GM19452 (cell line): ENCODE measurements around the gene SIRPG.
"Not testable (repeated sequence)": the region's sequence is repeated elsewhere in the genome, so short reads cannot be mapped to it uniquely, and the experiment has no call there.

Source experiments
- ATAC-seq: cut with Tn5 transposase; IDR thresholded peaks from one replicate; pipeline ENCODE4 v1.9.1; 2021; ENCODE audit not compliant: unreplicated experiment

SIRPG gene

DNA sequence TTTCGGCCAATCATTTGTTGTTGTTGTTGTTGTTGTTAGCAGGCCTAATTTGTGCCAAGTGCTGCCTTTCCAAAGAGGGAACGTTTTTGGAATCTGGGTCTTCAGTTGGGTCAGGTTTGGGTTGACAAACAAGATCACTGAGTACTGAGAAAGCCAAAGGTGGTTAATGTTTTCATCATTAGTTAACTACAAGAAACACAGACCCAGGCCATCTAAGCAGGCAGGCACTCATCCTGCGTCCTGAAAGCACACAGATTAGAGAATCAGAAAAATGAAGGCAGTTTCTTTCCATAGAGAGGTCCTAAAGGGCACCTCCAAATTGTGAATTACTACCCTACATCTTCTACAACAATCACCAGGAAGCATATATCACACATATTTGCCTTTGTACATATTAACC, 15.1 kb upstream of the SIRPG start:
- ATAC-seq: no peak

DNA sequence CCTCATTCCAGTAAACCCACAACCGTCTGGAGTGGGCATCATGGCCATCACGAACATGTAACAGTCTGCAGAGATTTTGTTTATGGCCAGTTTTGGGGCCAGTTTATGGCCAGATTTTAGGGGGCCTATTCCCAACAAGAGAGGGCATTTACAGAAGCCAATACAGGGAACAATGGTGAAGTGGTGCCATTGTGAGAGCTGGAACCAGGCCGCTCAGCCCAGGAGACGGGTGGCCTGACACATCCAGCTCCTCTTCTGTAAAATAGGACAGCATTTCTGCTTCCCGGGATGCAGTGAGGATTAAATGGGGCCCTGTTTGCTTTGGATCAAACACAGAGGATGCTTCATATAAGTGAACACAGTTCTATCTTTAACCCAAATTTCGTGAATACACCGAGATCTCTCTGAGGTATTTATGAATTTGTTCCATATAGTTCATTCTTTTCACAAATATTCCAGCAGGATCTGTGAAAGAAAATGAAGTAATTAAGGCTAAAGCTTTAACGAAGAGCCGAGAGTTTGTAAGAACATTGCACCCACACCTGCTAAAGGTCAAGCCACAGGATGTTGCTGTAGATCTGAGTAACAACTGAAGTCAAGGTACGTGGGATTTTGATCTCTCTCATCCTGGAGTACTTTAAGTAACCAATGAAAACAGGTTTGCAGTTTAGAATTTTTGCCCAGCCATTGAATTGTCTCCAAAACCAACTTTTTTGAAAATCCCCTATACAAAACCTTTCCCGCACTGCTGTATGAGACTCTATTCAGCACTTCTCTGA, 14.5 kb upstream of the SIRPG start:
- no peak for ATAC-seq

DNA sequence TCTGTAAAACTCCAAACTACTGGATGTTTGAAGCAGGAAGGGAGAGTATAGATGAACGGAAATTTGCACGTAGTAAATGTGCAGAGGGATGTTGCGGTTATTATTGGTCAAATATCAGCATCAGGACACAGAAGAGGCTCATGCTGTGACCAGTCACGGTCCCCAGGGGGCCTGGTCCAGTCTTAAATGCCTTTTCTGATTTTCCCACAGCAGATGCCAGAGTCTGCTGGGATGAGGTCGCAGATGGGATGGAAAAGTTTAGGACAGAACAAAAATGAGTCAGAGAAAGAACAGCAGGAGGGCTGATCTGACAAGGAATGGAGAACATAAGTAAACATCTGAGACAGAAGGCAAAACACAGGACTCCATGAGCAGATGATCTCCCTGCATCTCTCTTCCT, 11.7 kb upstream of the SIRPG start:
- no peak for ATAC-seq

DNA sequence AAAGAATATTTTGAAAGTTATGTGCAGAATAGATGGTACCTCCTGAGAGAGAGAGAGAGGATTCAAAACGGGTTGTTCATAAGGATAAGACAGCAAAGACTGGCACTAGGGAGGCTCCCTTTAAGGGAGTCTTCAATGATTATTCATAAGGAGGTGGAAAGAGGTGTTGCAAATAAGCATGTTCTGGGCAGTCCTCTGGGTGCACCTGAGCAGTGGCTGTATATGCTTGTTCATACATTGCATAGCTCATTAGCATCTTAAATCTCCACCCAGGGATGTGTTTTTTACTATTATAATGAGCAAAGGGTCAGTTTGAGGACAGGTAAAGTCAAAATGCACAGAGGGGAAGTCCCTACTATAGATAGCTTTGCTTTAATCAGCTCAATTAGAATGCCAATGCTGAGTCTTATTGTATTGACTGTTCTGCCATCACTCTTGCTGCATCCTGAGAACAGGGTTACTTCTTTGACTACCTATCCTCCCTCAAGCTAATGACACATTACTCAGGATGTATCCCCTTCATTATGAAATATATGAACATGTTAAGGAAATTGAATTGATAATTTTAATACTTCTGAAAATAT, 10.0 kb upstream of the SIRPG start:
- no peak for ATAC-seq

DNA sequence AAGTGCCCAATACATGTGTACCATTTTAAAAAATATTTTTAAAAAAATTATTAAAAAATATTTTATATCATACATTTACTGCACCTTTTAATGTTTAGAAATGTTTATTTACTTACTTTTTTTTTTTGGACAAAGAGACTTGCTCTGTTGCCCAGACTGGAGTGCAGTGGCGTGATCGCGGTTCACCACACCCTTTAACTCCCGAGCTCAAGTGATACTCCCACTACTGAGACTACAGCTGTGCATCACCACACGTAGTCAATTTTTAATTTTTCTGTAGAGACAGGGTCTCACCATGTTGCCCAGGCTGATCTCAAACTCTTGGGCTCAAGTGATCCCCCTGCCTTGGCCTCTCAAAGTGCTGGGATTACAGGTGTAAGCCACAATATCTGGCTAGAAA, 9.2 kb upstream of the SIRPG start:
- ATAC-seq: no peak

GRCh38 chr20:1665345-1665744, 7.8 kb upstream of the SIRPG start:
- no peak for ATAC-seq

GRCh38 chr20:1664911-1665310, 7.3 kb upstream of the SIRPG start:
- ATAC-seq: no peak

DNA sequence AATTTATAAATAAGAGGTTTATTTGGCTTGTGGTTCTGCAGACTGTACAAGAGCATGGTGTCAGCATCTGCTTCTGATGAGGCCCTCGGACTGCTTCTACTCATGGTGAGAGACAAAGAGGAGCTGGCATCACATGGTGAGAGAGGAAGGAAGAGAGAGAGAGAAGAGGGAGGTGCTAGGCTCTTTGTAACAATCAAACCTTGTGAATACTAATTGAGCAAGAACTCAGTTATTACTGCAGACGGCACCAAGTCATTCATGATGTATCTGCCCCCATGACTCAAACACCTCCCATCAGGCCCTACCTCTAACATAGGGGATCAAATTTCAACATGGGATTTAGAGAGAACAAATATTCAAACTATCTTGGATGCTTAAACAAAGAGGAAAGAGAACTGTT, 6.3 kb upstream of the SIRPG start:
- no peak for ATAC-seq

DNA sequence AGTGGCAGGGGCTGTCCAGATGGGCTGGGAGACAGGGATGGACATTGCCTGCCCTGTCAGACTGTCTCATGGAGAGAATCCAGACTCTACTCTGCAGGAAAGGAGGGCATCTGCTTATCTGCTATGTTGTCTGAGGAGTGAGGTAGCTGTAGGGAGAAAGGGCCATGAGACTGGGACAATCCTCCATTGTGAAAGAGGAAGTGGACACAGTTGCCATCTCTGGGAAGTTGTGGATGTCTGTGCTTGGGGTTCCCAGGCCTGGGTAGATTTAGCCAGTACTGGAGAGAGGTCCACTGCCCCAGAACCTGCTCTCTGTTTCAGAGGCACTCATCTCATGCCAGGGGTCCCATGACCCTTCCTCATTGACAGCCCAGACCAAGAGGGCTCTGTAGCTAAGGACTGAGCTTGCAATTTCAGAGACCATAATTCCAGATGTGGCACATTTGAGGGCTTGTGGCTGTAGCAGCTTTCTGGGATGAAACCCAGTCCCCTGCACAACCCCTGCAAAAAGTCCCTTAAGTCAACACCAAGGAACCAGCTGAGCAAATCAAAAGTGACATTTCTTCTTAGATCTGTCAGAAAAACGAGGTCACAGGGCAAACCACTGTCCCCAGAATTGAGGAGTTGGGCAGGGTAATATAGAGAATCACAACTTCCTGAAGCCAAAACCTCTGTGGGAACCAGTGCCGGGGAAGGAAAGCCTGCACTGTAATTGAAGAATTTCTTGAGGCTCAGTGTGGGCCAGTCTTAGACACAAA, 4.1 kb upstream of the SIRPG start:
- no peak for ATAC-seq

- no peak for ATAC-seq
Measured at GRCh38 chr20:1660246-1660645, 2.7 kb upstream of the SIRPG start.

DNA sequence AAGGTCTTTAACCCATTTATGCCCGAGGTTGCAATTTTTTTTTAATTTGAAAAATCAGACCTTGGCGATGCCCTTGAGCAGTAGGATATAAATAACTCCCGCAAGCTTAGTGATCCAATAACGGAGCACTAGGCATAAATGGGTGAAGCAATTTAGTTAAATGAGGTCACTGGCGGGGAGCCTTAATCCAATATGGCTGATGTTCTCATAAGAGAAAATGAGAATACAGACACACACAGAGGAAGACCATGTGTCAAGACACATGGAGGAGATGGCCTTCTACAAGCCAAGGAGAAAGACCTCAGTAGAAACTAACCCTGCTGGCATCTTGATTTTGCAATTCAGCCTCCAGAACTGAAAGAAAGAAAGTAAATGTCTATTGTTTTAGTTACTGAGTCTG, 735 bp downstream of the SIRPG start:
- no peak for ATAC-seq

GRCh38 chr20:1654996-1655395, 2.6 kb downstream of the SIRPG start:
- no peak for ATAC-seq

DNA sequence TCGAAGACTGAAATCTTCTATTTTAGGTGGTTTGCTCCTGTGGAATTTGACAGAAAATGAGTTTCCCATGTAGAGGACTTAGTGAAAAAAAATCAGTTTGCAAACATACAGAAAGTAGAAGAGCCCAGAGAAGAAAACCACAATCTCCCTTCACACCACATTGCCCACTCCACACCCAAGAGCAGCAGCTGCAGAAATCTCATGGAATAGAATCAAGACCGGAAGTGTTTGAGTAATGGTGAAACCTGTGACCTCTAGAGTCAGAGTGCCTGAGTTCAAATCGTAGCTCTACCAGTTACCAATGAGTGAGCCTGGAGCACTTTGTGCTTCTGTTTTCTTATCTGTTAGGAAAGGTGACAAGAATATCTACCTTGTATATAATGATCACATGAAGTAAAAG, 4.6 kb downstream of the SIRPG start:
- no peak for ATAC-seq

DNA sequence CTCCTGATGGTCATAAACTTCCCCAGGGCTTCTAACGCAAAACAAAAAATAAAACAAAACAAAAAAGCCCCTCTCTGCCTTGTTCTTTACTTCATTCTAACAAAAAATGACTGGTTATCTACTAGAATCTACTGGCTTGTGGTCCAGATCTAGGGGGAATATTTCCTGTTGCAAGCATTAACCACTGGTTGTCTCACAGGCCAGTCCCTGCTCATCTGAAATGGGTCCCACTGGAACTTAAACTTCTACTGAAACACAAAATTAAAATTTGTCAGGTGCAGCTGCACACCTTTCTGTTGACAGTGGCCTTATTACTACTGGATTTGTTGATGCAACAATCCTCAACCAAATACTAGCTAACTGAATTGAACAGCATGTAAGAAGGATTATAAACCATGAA, 5.5 kb downstream of the SIRPG start:
- ATAC-seq: no peak

DNA sequence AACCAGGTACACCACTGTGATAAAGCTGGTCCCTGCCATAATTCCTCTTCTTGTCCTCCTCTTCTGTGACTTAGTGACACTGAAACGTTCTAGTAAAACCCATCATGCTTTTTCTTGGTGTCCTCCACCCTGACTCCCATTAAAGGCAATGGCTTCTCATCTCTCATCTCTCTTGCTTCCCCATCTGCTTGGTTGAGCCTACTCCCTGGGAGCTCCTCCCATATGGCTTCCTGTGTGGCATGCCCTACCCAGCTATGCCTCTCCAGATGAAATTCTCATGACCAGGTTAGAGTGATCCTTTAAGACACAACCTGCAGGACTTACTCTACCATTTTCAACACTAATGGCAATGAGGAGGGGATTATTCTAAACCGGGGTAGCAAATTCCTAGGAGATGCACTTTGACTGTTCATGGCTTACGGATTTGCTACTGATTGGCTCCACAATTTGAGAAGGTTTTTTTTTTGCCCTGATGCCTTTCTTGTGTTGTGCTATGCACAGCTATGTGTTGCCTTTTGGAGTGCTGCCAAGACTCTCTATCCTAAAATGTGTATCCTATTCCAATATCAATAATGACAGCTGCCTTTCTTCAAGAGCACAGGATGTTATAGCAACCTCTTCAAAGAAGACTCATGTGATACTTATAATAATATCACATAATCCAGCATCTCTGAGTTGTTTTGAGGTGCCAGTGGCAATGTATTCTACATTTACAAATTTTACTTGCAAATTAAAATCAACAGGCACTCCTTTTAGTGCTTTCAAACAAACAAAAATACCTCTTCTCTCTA, 6.1 kb downstream of the SIRPG start:
- no peak for ATAC-seq

DNA sequence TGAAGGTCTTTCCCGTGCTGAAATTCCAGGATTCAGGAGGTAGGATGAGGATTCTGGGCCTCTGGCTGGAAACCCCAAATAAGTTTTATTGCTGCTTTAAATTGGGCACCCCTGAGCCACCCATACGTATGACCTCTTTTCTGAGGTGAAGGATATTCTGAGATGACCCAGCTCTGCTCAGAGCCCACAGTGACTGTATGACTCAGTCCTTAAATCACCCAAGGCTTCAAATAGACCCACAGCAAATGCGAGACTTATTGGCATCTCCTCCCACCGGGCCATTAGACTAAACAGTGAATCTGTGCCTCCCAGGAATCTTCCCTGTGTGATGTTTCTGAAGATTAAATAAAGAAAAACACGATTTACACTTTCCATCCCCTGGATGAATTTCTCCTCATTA, 9.5 kb downstream of the SIRPG start:
- no peak for ATAC-seq

- ATAC-seq: no peak
Measured at GRCh38 chr20:1646975-1647431, 10.6 kb downstream of the SIRPG start.

DNA sequence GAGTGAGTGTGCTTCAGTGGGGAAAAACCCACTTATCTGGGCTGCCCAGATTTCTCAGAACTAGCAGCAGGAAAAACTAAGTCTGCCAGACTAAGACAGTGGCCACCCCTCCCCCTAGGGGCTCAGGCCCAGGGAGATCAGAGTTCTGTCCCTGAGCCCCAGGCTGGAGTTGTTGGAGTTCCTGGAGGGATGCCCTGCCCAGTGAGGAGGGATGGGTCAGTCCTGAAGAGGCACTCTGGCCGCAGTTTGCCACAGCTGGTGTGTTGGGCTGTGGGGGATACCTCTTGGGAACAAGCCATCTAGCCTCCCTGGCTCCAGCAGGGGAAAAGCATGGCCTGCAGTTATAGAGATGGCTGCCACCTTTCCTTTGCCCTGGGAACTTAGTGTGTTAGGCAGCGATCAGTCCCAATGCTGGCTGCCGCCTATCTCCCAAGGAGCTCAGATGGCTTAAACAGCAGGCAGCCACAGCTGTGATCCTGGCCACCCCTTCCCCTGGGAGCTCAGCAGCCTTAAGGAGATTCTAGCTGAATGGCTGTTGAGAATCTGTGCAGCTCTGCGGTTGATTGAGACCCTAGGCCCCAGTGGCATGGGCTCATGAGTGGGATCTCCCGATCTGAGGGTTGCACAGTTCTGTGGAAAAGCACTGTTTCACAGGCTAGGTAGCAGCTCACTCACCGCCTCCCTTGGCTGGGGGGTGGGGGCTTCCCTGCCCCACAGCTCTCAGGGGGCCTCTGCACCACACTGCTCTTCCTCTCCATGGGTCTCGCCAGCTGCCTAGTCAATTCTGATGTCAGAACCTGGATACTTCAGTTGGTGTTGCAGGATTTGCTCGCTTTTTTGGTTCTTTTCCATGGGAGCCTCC, 13.2 kb downstream of the SIRPG start:
- no peak for ATAC-seq

GRCh38 chr20:1638643-1639042, 18.9 kb downstream of the SIRPG start:
- not testable (repeated sequence) for ATAC-seq

DNA sequence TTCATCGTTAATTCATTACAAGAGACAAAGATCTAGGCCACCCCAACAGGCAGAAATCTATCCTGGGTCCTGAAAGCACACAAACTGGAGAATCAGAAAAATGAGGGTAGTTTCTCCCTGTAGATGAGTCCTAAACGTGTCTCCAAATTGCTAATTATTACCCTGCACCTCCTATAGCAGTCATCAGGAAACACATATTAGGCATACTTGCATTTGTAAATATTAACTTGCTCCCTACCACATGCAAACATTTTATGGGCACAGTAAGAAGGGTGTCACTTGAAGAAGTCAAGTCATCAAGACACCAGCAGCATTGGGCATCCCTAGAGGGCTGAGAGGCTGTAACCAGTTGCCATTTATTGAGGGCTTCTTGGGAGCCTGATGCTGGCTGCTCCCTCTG, 19.8 kb downstream of the SIRPG start:
- no peak for ATAC-seq
